ENCODE data around the gene SNRPN.
"Not testable (repeated sequence)": the region's sequence is repeated elsewhere in the genome, so short reads cannot be mapped to it uniquely, and the experiment has no call there.

Gene SNRPN

DNA sequence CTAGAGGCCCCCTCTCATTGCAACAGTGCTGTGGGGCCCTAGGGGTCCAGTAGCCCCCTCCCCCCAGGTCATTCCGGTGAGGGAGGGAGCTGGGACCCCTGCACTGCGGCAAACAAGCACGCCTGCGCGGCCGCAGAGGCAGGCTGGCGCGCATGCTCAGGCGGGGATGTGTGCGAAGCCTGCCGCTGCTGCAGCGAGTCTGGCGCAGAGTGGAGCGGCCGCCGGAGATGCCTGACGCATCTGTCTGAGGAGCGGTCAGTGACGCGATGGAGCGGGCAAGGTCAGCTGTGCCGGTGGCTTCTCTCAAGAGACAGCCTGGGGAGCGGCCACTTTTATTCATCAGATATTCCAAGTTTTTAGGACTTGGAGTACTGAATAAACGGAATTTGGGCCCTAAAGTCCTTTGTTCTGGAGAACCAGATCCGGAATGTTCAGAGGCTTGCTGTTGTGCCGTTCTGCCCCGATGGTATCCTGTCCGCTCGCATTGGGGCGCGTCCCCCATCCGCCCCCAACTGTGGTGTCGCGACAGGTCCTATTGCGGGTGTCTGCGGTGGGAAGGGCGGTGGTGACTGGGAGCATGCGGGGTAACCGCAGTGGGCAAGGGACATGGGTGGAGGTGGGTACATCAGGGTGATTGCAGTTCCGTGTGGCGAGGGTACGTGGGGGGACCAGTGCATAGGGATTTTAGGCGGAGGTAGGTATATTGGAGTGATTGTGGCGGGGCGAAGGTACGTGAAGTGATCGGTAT lies at the start of gene SNRPN, which contains the start of gene SNURF:
TSS of gene SNRPN (plus strand) at position 205 of the 748 bp plus-strand sequence. CDS start 19,467 bp downstream, outside the sequence.
TSS of gene SNURF (plus strand) at position 205 of the 748 bp plus-strand sequence. CDS start at position 267, 62 bp downstream.
- DNase-seq, result peak; percentile 66 to 79 (median 71)

GRCh38 chr15:24916305-24917009 lies 38.3 kb upstream of the SNRPN start:
- no peak for DNase-seq

GRCh38 chr15:24917431-24917830 lies 37.4 kb upstream of the SNRPN start:
- DNase-seq, result no peak

GRCh38 chr15:24919446-24919845 lies 35.3 kb upstream of the SNRPN start:
- no peak for DNase-seq

DNA sequence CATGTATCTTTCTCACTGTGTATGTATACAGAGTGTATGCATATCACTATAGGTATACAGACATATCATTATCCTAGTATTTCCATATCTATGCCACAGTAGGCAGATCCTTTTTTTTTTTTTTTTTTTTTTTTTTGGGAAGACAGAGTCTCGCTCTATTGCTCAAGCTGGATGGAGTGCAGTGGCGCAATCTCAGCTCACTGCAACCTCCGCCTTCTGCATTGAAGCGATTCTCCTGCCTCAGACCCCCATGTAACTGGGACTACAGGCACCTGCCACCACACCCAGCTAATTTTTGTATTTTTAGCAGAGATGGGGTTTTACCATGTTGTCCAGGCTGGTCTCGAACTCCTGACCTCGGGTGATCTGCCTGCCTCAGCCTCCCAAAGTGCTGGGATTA lies 32.0 kb upstream of the SNRPN start:
- DNase-seq, result not testable (repeated sequence)

- no peak for DNase-seq
Observed at GRCh38 chr15:24924153-24924552, 30.6 kb upstream of the SNRPN start.

GRCh38 chr15:24924621-24925020 lies 30.2 kb upstream of the SNRPN start:
- DNase-seq, result no peak

DNA sequence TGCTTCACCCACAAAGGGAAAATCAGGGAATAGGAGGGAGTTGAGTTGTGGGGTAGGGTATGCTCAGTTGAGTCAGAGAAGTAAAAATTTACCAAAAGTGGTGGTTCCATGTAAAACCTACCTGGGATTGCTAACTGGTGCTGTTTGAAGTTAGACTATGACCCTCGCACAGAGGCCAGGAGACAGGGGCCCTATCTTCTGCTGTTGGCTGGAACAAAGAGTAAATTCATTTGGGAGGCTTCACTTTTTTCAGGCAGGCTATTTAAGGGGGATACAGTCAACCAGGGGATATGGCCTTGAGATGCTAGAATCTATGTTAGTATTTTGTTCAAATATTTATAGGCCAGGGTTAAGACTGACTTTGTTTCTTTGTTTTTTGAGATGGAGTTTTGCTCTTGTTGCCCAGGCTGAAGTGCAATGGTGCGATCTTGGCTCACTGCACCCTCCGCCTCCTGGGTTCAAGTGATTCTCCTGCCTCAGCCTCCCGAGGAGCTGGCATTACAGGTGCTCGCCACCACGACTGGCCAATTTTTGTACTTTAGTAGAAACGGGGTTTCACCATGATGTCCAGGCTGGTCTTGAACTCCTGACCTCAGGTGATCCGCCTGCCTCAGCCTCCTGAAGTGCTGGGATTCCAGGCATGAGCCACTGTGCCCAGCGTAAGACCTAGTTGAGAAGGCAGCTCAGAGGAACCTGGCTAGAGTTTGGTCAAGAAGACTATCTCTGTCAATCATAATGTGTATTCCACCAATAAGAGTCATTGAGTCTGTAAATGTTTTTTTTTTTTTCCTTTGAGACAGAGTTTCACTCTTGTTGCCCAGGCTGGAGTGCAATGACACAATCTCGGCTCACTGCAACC lies 22.7 kb upstream of the SNRPN start:
- not testable (repeated sequence) for DNase-seq

DNA sequence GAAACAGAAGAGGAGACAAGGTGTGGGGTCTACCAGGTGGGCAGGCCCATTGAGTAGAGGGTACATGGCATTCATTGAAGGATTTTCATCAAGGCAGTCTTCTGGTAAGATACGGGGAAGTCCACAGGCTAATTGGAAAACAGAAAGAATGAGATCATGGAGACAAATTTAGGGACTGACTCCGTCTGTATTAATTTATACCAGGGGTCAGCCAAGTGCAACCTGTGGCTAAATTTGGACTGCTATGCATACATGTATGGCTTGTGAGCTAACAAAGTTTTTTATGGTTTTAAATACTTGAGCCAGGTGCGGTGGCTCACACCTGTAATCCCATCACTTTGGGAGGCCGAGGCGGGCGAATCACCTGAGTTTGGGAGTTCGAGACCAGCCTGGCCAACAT lies 21.1 kb upstream of the SNRPN start:
- DNase-seq, result no peak

DNA sequence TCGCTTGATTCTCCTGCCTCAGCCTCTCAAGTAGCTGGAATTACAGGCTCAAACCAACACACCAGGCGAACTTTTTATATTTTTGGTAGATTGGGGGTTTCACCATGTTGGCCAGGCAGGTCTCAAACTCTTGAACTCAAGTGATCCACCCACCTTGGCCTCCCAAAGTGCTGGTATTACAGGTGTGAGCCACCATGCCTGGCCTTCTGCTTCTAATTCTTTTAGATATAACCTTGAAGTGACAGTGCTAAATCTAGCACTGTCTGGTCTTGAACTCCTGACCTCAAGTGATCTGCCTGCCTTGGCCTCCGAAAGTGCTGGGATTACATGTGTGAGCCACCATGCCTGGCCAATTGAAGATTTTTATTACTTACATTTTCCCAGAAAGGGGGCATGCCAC lies 16.6 kb upstream of the SNRPN start:
- not testable (repeated sequence) for DNase-seq

DNA sequence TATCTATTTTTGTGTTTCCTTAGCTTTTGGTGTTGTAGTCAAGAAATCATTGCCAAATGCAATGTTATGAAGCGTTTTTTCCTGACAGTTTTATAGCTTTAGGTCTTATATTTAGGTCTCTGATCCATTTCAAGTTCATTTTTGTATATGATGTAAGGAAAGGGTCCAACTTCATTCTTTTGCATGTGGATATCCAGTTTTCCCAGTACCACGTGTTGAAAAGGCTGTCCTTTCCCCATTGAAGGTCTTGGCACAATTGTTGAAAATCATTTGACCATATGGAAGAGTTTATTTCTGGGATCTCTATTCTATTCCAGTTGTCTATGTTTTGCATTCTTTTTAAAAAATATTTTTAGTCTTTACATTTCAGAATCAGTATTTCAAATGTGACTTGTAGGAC lies 14.6 kb upstream of the SNRPN start:
- no peak for DNase-seq

DNA sequence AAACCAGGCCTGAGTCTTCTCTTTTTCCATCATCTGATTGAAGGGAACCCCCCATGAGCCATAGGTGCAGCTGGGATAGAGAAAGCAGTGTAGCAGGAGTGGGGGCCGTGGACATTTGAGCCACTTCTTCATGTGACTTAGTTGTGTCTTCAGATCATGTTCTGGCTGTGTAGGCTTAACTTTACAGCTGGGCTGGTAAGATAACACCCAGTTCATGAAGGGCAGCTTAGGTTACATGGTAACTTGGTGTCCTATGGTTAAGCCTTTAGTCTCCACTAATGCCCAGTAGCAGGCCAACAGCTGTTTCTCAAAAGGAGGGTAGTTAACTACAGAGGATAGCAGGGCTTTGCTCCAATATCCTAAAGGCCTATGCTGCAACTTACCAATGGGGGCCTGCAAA lies 11.4 kb upstream of the SNRPN start:
- DNase-seq, result no peak

GRCh38 chr15:24944954-24945353 lies 9.8 kb upstream of the SNRPN start:
- DNase-seq, result no peak

DNA sequence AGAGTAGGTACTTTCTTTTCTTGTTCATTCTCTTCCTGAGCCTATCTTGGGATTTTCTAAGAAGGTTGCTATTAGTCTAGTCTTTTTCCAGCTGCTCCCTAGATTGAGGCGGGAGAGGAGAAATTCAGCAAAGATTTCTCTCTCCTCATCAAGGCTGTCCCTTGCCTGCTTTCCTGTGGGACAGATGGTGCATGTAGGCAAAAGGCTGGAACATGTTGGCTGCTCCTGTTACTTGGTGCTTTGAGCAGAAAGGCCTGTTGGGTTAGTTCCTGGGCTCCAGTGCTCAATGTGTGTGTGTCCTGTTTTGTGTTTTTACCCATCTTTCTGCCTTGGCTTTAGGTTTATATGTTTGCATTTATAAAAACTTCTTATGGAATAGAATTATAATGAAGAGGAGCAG lies 9.1 kb upstream of the SNRPN start:
- DNase-seq, result no peak

DNA sequence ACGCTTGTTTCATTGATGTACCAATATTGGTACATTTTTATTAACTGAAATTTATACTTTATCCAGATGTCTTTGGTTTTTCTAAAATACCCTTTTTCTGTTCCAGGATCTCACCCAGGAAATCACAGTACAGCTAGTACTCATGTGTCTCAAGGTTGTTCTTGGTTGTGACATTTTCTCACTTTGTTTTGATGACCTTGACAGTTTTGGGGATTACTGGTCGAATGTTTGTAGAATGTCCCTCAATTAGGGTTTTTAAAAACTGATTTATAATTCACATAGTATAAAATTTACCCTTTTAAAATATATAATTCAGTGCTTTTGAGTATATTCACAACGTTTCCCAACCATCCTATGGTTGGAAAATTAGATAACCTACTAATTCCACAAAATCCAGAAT lies 6.3 kb upstream of the SNRPN start:
- no peak for DNase-seq

GRCh38 chr15:24955531-24955921 lies 739 bp downstream of the SNRPN start:
- DNase-seq, result peak in 1 of 3 experiments; percentile 53

GRCh38 chr15:24956111-24956838 lies 1.5 kb downstream of the SNRPN start:
- DNase-seq, result peak; percentile 77 to 95 (median 92)

DNA sequence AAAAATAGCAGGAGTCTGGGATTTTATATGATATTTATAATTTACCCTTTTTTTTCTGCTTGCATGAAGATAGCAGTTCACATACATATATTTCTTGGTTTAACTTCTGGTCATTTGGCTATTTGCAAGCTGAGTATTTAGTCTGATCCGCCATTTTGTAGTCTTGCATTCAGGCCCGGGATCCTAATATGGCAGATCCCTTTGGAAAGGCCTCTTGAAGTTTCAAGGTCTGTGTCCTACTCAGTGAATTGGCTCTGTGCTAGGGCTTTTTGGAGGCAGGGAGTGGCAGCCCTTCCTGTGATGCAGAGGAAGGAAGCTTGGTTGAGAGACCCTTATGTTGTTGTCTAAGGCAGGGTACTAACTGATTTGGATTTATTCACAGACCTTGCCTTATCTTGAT lies 2.9 kb downstream of the SNRPN start:
- no peak for DNase-seq

DNA sequence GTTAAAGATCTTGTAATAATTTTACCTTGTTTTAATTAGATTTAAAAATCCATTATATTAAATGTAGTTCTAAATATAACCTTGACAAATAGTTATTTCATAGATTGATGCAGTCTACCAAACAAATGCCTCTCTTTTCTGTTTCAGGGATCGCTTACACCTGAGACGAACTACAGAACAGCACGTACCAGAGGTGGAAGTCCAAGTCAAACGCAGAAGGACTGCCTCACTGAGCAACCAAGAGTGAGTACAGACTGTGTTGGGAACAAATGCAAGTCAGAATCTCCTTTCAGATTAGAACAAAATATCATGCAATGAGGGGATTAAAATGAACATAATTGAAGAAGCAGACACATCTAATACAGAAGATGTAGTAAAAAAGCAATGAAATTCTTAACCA lies 7.2 kb downstream of the SNRPN start:
- no peak for DNase-seq

GRCh38 chr15:24962880-24963279 lies 8.1 kb downstream of the SNRPN start:
- DNase-seq, result no peak

DNA sequence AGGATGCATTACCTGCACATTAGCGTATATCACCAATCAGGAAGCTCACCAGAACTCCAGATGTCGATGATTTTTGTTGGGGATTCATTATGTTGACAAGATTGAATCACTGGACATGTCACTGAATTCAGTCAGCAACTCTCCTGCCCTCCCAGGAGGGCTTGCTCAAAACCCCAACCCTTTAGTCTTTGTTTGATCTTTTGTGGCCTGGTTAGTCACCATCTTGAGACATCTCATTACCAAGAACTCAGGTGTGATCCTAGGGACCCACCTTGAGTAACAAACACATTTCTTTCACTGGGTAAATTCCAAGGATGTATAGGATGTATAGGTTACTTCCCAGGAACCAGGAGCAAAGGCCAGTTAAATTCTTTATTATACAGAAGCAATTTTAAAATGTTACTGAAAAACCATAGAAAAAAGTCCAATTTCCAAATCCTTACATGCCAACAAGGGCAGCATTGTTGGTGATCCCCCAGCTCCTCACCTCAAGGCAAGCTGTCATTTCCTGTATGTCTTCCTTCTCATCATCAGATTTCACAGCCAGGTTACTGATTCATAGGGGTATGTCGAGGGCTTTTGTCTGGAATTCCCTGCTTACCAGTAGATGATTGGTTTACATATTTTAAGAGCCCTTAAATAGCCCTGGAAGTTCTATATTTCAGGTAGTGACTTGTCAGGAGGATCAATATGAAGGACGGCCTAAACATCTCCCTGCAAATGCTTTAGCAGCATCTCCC lies 11.7 kb downstream of the SNRPN start:
- DNase-seq, result no peak

DNA sequence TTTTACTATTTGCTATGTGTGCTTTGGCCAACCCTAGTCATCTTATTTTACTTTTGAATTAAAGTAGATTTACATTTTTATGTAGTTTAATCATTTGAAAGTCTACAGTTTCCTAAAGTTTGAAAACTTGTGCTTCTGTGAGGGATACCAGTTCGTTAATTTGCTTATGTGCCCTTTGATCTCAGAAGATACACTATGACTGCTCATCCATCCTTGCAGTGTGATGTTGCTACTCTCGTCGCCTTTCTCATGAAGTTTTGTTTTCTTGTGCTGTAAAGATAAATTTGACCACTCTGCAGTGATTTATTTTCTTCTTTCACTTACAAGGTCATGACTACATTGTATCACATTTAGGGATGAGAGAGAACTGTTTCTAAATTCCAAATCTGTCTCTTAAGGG lies 16.3 kb downstream of the SNRPN start:
- DNase-seq, result no peak
